K562 (cell line): ENCODE results near the gene THG1L. TPM values are rescaled to one million over a fixed set of nuclear protein-coding genes. Genes with fewer than 3 reads are reported as not detected.
A peak's percentile ranks its signal among the peaks of the same experiment; 100 is the strongest.

Experiments used
- ATAC-seq: fragments of 200-7000 bp; cut with Tn5 transposase; 3 replicates; pipeline ENCODE4 v1.9.1; 2020; ENCODE audit warnings: moderate library complexity
- BruUV-seq: library from RNA; stranded (reverse); fragments of 400-500 nt; replicated peaks from 2 replicates; lab custom pipeline; 2021; lab: Mats Ljungman, UMichigan
- CTCF ChIA-PET: fragments of 300-600 bp; formaldehyde crosslinking; extraction: SDS; loops from one replicate; lab custom pipeline; 2021; ENCODE audit warnings: low intra/inter-chr PET ratio; lab: Yijun Ruan, JAX
- POLR2A ChIA-PET: fragments of 300-600, 350-650 bp; sonication (Branson Sonifier 250); formaldehyde crosslinking; extraction: SDS; loops from one replicate; lab custom pipeline; 2021; ENCODE audit warnings: antibody characterized with exemption, inconsistent platforms; lab: Yijun Ruan, JAX
- DNase-seq, 4 experiments: peaks; one replicate each; pipeline versions ENCODE4 v3.0.0 to v3.0.0-alpha.2; 2011 to 2018; ENCODE audit warnings: low spot score in 3 of 4, mixed read lengths in 3 of 4; ENCODE audit errors: extremely low read depth in 1 of 4
- FAIRE-seq: peaks from 2 replicates; lab custom pipeline; 2011; peaks lifted over from hg19 to GRCh38; lab: Jason Lieb, UNC
- H2AFZ ChIP-seq: 2 replicates; pipeline ENCODE4 v1.6.0; 2011; ENCODE audit warnings: low read depth, low read length, control low read depth, inconsistent platforms
- H3K27ac ChIP-seq: fragments of 200-600 bp; 3 replicates; pipeline ENCODE4 v1.8.0; 2011; ENCODE audit warnings: low read depth, mild to moderate bottlenecking, control low read depth, inconsistent platforms, low read length, moderate library complexity, mixed read lengths; ENCODE audit errors: extremely low read depth
- H3K27me3 ChIP-seq, 2 experiments: fragments of 300-600 bp in 1 of 2; 2 replicates in 1 of 2; 3 replicates in 1 of 2; pipeline versions ENCODE4 v1.6.0 to v1.8.0; 2011; ENCODE audit warnings: inconsistent platforms in 2 of 2, low read length in 2 of 2, mild to moderate bottlenecking in 1 of 2, mixed read lengths in 1 of 2, moderate library complexity in 1 of 2; ENCODE audit not compliant: control insufficient read depth in 2 of 2, insufficient read depth in 2 of 2
- H3K36me3 ChIP-seq: fragments of 300-600 bp; 3 replicates; pipeline ENCODE4 v1.8.0; 2011; ENCODE audit warnings: mild to moderate bottlenecking, low read length, inconsistent platforms; ENCODE audit not compliant: control insufficient read depth, insufficient read depth
- H3K4me1 ChIP-seq, 2 experiments: fragments of 200-600 bp in 1 of 2; replicated peaks in 1 of 2; 2 replicates in 1 of 2; 3 replicates in 1 of 2; pipeline versions ENCODE4 v1.5.1 to v1.8.0; 2011; ENCODE audit warnings: inconsistent platforms in 2 of 2, low read length in 2 of 2, mild to moderate bottlenecking in 1 of 2, mixed read lengths in 1 of 2, moderate library complexity in 1 of 2; ENCODE audit not compliant: control insufficient read depth in 2 of 2, insufficient read depth in 2 of 2
- H3K4me2 ChIP-seq: 2 replicates; pipeline ENCODE4 v1.6.1; 2011; ENCODE audit warnings: low read length, control low read depth, inconsistent platforms, mixed read lengths; ENCODE audit not compliant: insufficient read depth
- H3K4me3 ChIP-seq: fragments of 200-600 bp; sonication (generic), shearing (Covaris generic); 2 replicates; pipeline ENCODE4 v1.5.1; 2016; ENCODE audit warnings: control low read depth, inconsistent platforms
- H3K79me2 ChIP-seq: fragments of 200-600 bp; 3 replicates; pipeline ENCODE4 v1.8.0; 2011; ENCODE audit warnings: low read length, inconsistent platforms; ENCODE audit not compliant: control insufficient read depth, insufficient read depth
- H3K9ac ChIP-seq, 2 experiments: 2 replicates each; pipeline versions ENCODE4 v1.6.0 to v1.6.1; 2011; ENCODE audit warnings: low read depth in 2 of 2, low read length in 2 of 2, control low read depth in 1 of 2, inconsistent platforms in 1 of 2, mild to moderate bottlenecking in 1 of 2, mixed read lengths in 1 of 2; ENCODE audit not compliant: insufficient read depth in 1 of 2
- H3K9me1 ChIP-seq: one replicate; pipeline ENCODE4 v1.6.0; 2011; ENCODE audit warnings: inconsistent platforms, mild to moderate bottlenecking, low read length, moderate library complexity; ENCODE audit not compliant: control insufficient read depth, insufficient read depth
- H3K9me3 ChIP-seq: replicated peaks from 2 replicates; pipeline ENCODE4 v1.5.1; 2011; ENCODE audit warnings: low read depth, low read length, inconsistent platforms; ENCODE audit not compliant: control insufficient read depth, insufficient read depth
- H4K20me1 ChIP-seq: replicated peaks from 2 replicates; pipeline ENCODE4 v1.6.1; 2011; ENCODE audit warnings: low read length, inconsistent platforms, mixed read lengths; ENCODE audit not compliant: control insufficient read depth, insufficient read depth
- EHMT2 ChIP-seq: fragments of 450-650 bp; IDR thresholded peaks from 2 replicates; pipeline ENCODE4 v1.6.1; 2018; ENCODE audit warnings: antibody characterized with exemption
- PTRF ChIP-seq: fragments of 450-650 bp; IDR thresholded peaks from 2 replicates; pipeline ENCODE4 v1.6.1; 2016; ENCODE audit warnings: mild to moderate bottlenecking, missing genetic modification characterization, missing compliant biosample characterization
- RFX7 ChIP-seq: fragments of 250-450 bp; sonication (Bioruptor Pico); IDR thresholded peaks from 2 replicates; pipeline ENCODE4 v1.5.1; 2021; ENCODE audit warnings: mild to moderate bottlenecking
- TAL1 ChIP-seq: fragments of 450-650 bp; IDR thresholded peaks from 2 replicates; pipeline ENCODE4 v1.6.1; 2016; ENCODE audit warnings: mild to moderate bottlenecking
- ZNF589 ChIP-seq: fragments of 200-800 bp; sonication (Bioruptor generic); IDR thresholded peaks from 2 replicates; pipeline ENCODE4 v1.6.1; 2016; ENCODE audit warnings: low read depth, missing genetic modification characterization, missing compliant biosample characterization
- ZNF644 ChIP-seq: fragments of 200-800 bp; sonication (Bioruptor generic); IDR thresholded peaks from 2 replicates; pipeline ENCODE4 v1.6.1; 2016; ENCODE audit warnings: low read depth, missing genetic modification characterization, missing compliant biosample characterization
- ZZZ3 ChIP-seq: fragments of 450-650 bp; IDR thresholded peaks from 2 replicates; pipeline ENCODE4 v1.6.1; 2016; ENCODE audit warnings: antibody characterized with exemption, mild to moderate bottlenecking, moderate library complexity
- WGBS: fragments of 100-300 bp; shearing (Covaris generic); methylation state at CpG from one replicate; pipeline ENCODE4 v1.1.6; 2016; ENCODE audit warnings: low coverage, mixed read lengths; ENCODE audit not compliant: insufficient coverage; ENCODE audit errors: missing lambda C conversion rate; 5-methylcytosine and 5-hydroxymethylcytosine counted together
- in situ Hi-C: fragments of 300-500 bp; cut with MboI; formaldehyde crosslinking; loops from 4 replicates; pipeline ENCODE4 v1.15.0; 2018; ENCODE audit warnings: inconsistent platforms, mixed read lengths
- intact Hi-C: fragments of 100-400 bp; cut with micrococcal nuclease; formaldehyde crosslinking; loops from 2 replicates; pipeline ENCODE4 v1.14.2; 2022
- polyA plus RNA-seq, 8 experiments: library from polyadenylated mRNA; depleted of rRNA in 4 of 8; stranded (reverse) in 5 of 8; unstranded in 3 of 8; fragments of >200 nt; fragmentation: Nextera tagmentation in 2 of 8; fragmentation: Illumina TruSeq in 1 of 8; extraction: Ambion mirVana in 2 of 8; extraction: Trizol in 1 of 8; gene quantifications; 2 replicates each; pipeline versions ENCODE4 v1.2.1 to v1.2.3, GENCODE V29; 2011 to 2014; ENCODE audit warnings: inconsistent platforms in 1 of 8, missing spikeins in 1 of 8
- total RNA-seq, 7 experiments: library from RNA; depleted of rRNA in 6 of 7; stranded (reverse); fragments of >200 nt in 6 of 7; fragmentation: Illumina TruSeq in 2 of 7; extraction: Trizol in 2 of 7; gene quantifications; 2 replicates each; pipeline versions ENCODE4 v1.2.1 to v1.2.3, GENCODE V29; 2011 to 2021; ENCODE audit warnings: low replicate concordance in 1 of 7
- TF ChIP-seq, protein P1 (sequence below): fragments of 450-650 bp; IDR thresholded peaks from 2 replicates; pipeline ENCODE4 v1.6.1; 2017; ENCODE audit warnings: antibody characterized with exemption, mild to moderate bottlenecking
- TF ChIP-seq, protein P2 (sequence below): fragments of 250-450 bp; sonication (Bioruptor Pico); IDR thresholded peaks from 2 replicates; pipeline ENCODE4 v1.8.0; 2021; ENCODE audit warnings: moderate library complexity, mild to moderate bottlenecking, inconsistent platforms
- TF ChIP-seq, protein P3 (sequence below): fragments of 250-450 bp; sonication (Bioruptor Pico); IDR thresholded peaks from 2 replicates; pipeline ENCODE4 v1.8.0; 2022; ENCODE audit warnings: inconsistent platforms

Gene THG1L
- total and polyA plus RNA-seq, 9 of the 15 experiments (the other 6 are each of a cell fraction or from before 2014, with no cell fraction given): 21.8 to 40.7 (median 28.0) TPM

GRCh38 chr5:157747766-157748700 lies 16.8 kb downstream of the THG1L start:
- BruUV-seq: no TSS peak
- H3K36me3 ChIP-seq: peaks cover 8% of the 10 kb centered on the region; the same call in 1 of the 3 replicates
- FAIRE-seq: peak; percentile 15
- CTCF ChIA-PET: no interaction called here
- H3K27ac ChIP-seq: no peak overlapping the region
- intact Hi-C loops: loop anchor here (10.0 kb wide), 2 partner anchors 603 to 1357 kb away; partner anchors contain the start of gene MED7
- H3K4me1 ChIP-seq: peaks cover 22 to 26% of the 10 kb centered on the region in 2 experiments; a peak in 4 of 5 replicates
- no peak for DNase-seq
- no peak overlapping the region for H3K4me2 ChIP-seq
- no peak overlapping the region for H3K4me3 ChIP-seq
- H3K9me1 ChIP-seq: no peaks in the 10 kb centered on the region
- no peak for ATAC-seq
- peaks cover 13% of the 10 kb centered on the region; the same call in 1 of the 3 replicates for H3K79me2 ChIP-seq
- no peaks in the 10 kb centered on the region for H3K27me3 ChIP-seq
- no peaks in the 10 kb centered on the region for H3K9me3 ChIP-seq
- no peaks in the 10 kb centered on the region for H4K20me1 ChIP-seq
- no peak overlapping the region for H3K9ac ChIP-seq
- WGBS: 71% methylated on average over 8 of the region's 8 CpGs
- H2AFZ ChIP-seq: no peak overlapping the region
- POLR2A ChIA-PET: no interaction called here
- in situ Hi-C loops: no loop called here
- TF ChIP-seq ZNF589 (CRISPR knock-in tag) (no peak), ZNF644 (tag) (0 out of 2 replicates have a peak, but pooled peaks have one; percentile 38), EHMT2 (no peak), PTRF (tag) (0 out of 2 replicates have a peak, but pooled peaks have one; percentile 15), TAL1 (no peak), ZZZ3 (no peak), RFX7 (no peak)
- TF ChIP-seq, protein P1, sequence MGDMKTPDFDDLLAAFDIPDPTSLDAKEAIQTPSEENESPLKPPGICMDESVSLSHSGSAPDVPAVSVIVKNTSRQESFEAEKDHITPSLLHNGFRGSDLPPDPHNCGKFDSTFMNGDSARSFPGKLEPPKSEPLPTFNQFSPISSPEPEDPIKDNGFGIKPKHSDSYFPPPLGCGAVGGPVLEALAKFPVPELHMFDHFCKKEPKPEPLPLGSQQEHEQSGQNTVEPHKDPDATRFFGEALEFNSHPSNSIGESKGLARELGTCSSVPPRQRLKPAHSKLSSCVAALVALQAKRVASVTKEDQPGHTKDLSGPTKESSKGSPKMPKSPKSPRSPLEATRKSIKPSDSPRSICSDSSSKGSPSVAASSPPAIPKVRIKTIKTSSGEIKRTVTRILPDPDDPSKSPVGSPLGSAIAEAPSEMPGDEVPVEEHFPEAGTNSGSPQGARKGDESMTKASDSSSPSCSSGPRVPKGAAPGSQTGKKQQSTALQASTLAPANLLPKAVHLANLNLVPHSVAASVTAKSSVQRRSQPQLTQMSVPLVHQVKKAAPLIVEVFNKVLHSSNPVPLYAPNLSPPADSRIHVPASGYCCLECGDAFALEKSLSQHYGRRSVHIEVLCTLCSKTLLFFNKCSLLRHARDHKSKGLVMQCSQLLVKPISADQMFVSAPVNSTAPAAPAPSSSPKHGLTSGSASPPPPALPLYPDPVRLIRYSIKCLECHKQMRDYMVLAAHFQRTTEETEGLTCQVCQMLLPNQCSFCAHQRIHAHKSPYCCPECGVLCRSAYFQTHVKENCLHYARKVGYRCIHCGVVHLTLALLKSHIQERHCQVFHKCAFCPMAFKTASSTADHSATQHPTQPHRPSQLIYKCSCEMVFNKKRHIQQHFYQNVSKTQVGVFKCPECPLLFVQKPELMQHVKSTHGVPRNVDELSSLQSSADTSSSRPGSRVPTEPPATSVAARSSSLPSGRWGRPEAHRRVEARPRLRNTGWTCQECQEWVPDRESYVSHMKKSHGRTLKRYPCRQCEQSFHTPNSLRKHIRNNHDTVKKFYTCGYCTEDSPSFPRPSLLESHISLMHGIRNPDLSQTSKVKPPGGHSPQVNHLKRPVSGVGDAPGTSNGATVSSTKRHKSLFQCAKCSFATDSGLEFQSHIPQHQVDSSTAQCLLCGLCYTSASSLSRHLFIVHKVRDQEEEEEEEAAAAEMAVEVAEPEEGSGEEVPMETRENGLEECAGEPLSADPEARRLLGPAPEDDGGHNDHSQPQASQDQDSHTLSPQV: peak; percentile 66
- TF ChIP-seq, protein P2, sequence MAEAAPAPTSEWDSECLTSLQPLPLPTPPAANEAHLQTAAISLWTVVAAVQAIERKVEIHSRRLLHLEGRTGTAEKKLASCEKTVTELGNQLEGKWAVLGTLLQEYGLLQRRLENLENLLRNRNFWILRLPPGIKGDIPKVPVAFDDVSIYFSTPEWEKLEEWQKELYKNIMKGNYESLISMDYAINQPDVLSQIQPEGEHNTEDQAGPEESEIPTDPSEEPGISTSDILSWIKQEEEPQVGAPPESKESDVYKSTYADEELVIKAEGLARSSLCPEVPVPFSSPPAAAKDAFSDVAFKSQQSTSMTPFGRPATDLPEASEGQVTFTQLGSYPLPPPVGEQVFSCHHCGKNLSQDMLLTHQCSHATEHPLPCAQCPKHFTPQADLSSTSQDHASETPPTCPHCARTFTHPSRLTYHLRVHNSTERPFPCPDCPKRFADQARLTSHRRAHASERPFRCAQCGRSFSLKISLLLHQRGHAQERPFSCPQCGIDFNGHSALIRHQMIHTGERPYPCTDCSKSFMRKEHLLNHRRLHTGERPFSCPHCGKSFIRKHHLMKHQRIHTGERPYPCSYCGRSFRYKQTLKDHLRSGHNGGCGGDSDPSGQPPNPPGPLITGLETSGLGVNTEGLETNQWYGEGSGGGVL (CRISPR knock-in tag): no peak
- TF ChIP-seq, protein P3, sequence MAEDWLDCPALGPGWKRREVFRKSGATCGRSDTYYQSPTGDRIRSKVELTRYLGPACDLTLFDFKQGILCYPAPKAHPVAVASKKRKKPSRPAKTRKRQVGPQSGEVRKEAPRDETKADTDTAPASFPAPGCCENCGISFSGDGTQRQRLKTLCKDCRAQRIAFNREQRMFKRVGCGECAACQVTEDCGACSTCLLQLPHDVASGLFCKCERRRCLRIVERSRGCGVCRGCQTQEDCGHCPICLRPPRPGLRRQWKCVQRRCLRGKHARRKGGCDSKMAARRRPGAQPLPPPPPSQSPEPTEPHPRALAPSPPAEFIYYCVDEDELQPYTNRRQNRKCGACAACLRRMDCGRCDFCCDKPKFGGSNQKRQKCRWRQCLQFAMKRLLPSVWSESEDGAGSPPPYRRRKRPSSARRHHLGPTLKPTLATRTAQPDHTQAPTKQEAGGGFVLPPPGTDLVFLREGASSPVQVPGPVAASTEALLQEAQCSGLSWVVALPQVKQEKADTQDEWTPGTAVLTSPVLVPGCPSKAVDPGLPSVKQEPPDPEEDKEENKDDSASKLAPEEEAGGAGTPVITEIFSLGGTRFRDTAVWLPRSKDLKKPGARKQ (CRISPR knock-in tag): no peak
